HEK293 (cell line): ENCODE results near the gene ASMTL.

Experiments
- REST ChIP-seq: fragments of 450-650 bp; formaldehyde crosslinking; IDR thresholded peaks from 2 replicates; pipeline ENCODE4 v1.5.1; 2016; ENCODE audit warnings: missing biosample characterization, missing genetic modification characterization
- ZNF133 ChIP-seq: fragments of 450-650 bp; formaldehyde crosslinking; IDR thresholded peaks from 2 replicates; pipeline ENCODE4 v1.5.1; 2016; ENCODE audit warnings: missing biosample characterization, missing genetic modification characterization
- ZNF274 ChIP-seq, 2 experiments: fragments of 200-500 bp in 1 of 2; fragments of 450-650 bp in 1 of 2; sonication (Bioruptor generic) in 1 of 2; formaldehyde crosslinking in 1 of 2; IDR thresholded peaks; 2 replicates each; pipeline versions ENCODE4 v1.5.1 to v1.6.1; 2014 to 2016; ENCODE audit warnings: borderline replicate concordance in 1 of 2, inconsistent platforms in 1 of 2, low read length in 1 of 2, missing biosample characterization in 1 of 2, missing genetic modification characterization in 1 of 2
- ZNF354C ChIP-seq: fragments of 450-650 bp; formaldehyde crosslinking; IDR thresholded peaks from 2 replicates; pipeline ENCODE4 v1.5.1; 2016; ENCODE audit warnings: missing biosample characterization, missing genetic modification characterization, low read depth, borderline replicate concordance
- ZNF561 ChIP-seq: fragments of 450-650 bp; IDR thresholded peaks from 2 replicates; pipeline ENCODE4 v1.5.1; 2018; ENCODE audit warnings: missing biosample characterization, missing genetic modification characterization, borderline replicate concordance
- TF ChIP-seq, protein P1 (sequence below): fragments of 450-650 bp; formaldehyde crosslinking; IDR thresholded peaks from 2 replicates; pipeline ENCODE4 v1.5.1; 2016; ENCODE audit warnings: missing biosample characterization, missing genetic modification characterization
- TF ChIP-seq, protein P2 (sequence below): fragments of 450-650 bp; formaldehyde crosslinking; IDR thresholded peaks from 2 replicates; pipeline ENCODE4 v1.5.1; 2016; ENCODE audit warnings: missing biosample characterization, missing genetic modification characterization
- TF ChIP-seq, protein P3 (sequence below): fragments of 450-650 bp; formaldehyde crosslinking; IDR thresholded peaks from 2 replicates; pipeline ENCODE4 v1.5.1; 2016; ENCODE audit warnings: missing biosample characterization, missing genetic modification characterization, borderline replicate concordance
- TF ChIP-seq, protein P4 (sequence below): fragments of 450-650 bp; formaldehyde crosslinking; IDR thresholded peaks from 2 replicates; pipeline ENCODE4 v1.5.1; 2016; ENCODE audit warnings: missing biosample characterization, missing genetic modification characterization

DNA sequence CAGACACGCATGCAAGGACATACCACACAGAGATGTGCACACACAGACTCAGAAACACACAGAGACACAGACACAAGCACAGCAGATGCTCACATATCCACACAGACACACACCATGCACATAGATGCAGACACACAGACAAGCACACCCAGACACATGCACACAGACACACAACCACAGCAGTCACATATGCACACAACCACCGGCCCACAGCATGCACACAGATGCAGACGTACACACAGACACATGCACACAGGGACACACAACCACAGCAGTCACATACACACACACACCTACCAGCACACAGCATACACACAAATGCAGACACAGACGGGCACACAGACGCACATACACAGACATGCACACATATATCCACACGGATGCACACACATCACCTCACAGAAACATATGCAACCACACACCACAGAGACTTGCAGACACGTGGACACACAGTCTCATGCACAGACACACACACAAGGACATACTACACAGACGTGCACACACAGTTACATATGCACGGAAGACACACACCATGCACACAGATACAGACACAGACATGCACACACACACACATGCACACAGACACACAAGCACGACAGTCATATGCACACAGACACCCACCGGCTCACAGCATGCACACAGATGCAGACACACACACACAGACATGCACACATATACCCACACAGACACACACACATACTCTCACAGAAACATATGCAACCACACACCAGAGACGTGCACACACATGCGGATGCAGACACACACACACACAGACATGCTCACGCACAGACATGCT, 35.5 kb downstream of the ASMTL start:
- TF ChIP-seq, protein P1, sequence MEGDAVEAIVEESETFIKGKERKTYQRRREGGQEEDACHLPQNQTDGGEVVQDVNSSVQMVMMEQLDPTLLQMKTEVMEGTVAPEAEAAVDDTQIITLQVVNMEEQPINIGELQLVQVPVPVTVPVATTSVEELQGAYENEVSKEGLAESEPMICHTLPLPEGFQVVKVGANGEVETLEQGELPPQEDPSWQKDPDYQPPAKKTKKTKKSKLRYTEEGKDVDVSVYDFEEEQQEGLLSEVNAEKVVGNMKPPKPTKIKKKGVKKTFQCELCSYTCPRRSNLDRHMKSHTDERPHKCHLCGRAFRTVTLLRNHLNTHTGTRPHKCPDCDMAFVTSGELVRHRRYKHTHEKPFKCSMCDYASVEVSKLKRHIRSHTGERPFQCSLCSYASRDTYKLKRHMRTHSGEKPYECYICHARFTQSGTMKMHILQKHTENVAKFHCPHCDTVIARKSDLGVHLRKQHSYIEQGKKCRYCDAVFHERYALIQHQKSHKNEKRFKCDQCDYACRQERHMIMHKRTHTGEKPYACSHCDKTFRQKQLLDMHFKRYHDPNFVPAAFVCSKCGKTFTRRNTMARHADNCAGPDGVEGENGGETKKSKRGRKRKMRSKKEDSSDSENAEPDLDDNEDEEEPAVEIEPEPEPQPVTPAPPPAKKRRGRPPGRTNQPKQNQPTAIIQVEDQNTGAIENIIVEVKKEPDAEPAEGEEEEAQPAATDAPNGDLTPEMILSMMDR (tag by site-specific recombination): no peak
- TF ChIP-seq ZNF354C (tag by site-specific recombination) (no peak), ZNF274 (IDR thresholded peaks at IDR 0.05; ENCODE audit: low read length) (no peak), ZNF274 (tag by site-specific recombination; IDR thresholded peaks at IDR 0.05; ENCODE audit: borderline replicate concordance) (no peak), ZNF133 (tag by site-specific recombination) (no peak), ZNF561 (tag by site-specific recombination) (no peak), REST (tag by site-specific recombination) (no peak)
- TF ChIP-seq, protein P2, sequence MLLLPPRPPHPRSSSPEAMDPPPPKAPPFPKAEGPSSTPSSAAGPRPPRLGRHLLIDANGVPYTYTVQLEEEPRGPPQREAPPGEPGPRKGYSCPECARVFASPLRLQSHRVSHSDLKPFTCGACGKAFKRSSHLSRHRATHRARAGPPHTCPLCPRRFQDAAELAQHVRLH: no peak
- TF ChIP-seq, protein P3, sequence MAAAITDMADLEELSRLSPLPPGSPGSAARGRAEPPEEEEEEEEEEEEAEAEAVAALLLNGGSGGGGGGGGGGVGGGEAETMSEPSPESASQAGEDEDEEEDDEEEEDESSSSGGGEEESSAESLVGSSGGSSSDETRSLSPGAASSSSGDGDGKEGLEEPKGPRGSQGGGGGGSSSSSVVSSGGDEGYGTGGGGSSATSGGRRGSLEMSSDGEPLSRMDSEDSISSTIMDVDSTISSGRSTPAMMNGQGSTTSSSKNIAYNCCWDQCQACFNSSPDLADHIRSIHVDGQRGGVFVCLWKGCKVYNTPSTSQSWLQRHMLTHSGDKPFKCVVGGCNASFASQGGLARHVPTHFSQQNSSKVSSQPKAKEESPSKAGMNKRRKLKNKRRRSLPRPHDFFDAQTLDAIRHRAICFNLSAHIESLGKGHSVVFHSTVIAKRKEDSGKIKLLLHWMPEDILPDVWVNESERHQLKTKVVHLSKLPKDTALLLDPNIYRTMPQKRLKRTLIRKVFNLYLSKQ: no peak; the same call in 1 of the 2 replicates
- TF ChIP-seq, protein P4, sequence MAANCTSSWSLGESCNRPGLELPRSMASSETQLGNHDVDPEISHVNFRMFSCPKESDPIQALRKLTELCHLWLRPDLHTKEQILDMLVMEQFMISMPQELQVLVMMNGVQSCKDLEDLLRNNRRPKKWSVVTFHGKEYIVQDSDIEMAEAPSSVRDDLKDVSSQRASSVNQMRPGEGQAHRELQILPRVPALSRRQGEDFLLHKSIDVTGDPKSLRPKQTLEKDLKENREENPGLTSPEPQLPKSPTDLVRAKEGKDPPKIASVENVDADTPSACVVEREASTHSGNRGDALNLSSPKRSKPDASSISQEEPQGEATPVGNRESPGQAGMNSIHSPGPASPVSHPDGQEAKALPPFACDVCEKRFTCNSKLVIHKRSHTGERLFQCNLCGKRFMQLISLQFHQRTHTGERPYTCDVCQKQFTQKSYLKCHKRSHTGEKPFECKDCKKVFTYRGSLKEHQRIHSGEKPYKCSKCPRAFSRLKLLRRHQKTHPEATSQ: no peak
